Endothelial cell of hepatic sinusoid (primary cell): ENCODE measurements around the gene LSS.
"Not testable (repeated sequence)": the region's sequence is repeated elsewhere in the genome, so short reads cannot be mapped to it uniquely, and the experiment has no call there.

Source experiments
- in situ Hi-C: cut with HindIII; loops from 2 replicates; pipeline ENCODE4 v1.10.0; 2017; ENCODE audit warnings: low sequenced_read_pairs

The LSS gene

DNA sequence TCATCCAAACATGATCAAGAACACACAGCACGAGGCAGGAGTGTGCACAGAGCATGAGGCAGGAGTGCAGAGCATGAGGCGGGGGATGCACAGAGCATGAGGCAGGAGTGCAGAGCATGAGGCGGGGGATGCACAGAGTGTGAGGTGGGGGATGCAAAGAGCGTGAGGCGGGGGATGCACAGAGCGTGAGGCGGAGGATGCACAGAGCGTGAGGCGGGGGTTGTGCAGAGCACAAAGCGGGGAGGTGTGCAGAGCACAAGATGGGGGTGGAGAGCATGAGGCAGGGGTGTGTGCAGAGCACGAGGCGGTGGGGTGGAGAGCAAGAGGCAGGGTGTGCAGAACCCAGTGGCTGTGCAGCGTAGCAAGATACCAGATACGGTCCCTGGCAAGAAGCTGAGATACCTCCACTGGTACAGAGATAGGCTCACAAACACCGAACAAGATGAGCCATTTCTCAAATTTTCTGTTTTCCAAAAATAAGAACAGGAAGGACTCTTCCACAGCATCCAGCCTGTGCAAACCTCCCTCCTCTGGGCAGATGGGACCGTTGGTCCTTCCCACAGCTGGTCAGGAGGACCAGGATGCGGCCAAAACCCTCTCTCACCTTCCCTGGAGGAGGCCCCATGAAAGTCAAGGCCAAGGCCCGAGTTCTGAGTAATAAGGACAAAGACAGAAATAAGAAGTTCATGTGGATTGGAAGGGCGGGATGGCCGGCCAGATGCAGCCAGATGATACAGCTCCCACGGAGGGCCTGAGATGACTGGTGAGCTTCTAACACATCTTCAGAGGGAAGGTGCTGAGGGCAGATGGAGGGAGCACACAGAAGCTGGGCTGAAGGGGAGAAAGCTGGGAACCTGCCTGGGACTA, 56.3 kb downstream of the LSS start:
- in situ Hi-C loops, result no loop called here

DNA sequence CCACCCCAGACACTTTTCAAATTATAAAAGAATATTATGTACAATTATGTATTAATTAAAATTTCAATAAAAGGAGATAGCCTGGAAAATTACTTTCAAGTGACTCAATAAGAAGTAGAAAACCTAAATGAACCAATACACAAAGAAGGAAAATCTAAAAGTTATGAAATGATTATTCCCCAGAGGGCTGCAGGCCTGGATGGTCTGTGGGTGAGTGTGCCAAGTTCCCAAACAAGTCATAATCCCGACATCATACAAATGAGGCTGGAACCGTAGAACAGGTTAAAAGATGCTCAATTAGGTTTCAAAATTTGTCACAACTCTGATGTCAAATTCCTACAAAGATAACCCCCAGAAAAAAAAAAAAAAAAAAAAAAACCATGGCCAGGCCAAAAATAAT, 57.0 kb downstream of the LSS start:
- in situ Hi-C loops, result no loop called here

DNA sequence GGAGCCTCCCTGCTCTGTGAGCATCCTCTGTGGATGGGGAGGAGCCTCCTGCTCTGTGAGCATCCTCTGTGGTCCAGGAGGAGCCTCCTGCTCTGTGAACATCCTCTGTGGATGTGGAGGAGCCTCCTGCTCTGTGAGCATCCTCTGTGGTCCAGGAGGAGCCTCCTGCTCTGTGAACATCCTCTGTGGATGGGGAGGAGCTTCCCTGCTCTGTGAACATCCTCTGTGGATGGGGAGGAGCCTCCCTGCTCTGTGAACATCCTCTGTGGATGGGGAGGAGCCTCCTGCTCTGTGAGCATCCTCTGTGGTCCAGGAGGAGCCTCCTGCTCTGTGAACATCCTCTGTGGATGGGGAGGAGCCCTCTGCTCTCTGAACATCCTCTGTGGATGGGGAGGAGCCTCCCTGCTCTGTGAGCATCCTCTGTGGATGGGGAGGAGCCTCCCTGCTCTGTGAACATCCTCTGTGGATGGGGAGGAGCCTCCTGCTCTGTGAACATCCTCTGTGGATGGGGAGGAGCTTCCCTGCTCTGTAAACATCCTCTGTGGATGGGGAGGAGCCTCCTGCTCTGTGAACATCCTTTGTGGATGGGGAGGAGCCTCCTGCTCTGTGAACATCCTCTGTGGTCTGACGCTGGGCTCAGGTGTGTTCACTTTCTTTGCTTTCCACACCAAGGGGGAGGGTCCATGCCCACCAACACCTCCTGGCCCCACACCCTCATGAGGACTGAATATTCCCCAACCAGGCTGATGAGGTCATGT, 58.0 kb downstream of the LSS start:
- in situ Hi-C loops, result not testable (repeated sequence)

DNA sequence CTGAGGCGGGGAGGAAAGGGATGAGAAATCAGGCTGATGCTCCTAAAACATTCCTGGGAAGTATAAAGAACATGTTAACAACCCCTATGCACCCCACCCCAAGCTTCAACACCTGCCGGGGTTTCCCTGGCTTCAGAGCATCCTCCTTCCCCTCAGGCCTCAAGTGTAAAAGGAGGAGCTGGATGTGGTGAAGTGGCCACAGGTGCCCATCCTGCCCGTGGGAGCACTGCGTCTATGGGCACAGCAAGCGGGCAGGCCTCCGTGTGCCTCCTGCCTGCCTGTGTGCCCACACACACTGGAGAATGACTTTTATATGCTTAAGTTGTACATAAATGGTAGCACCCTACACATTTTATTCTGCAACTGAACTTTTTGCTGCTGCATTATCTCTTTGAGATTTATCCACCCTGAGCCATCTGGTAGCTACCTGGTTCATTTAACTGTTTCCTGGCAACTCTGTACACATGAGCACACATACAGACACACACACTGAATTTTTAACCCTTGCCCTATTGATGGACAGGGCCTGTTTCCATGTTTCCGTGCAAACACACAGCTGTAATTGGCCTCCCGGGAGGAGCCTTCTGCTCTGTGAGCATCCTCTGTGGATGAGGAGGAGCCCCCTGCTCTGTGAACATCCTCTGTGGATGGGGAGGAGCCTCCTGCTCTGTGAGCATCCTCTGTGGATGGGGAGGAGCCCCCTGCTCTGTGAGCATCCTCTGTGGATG, 59.8 kb downstream of the LSS start:
- in situ Hi-C loops, result no loop called here

DNA sequence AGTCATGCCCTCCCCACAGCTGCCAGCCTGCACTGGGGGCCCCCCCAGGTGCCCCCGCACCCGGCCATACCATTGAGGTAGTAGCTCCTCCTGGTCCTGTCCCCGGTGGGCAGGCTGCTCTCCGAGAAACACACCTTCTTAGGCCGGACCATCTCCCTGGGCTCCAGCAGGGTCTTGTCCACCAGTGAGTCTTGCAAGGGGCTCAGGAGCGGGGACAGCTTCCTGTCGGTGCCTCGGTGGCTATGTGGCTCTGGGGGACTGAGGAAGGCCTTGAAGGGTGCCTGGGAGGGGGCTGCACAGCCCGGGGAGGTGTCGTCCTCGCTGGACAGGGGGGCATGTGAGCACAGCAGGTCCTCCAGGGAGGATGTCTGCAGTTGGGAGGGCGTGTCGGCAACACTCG, 60.3 kb downstream of the LSS start:
- in situ Hi-C loops, result no loop called here

DNA sequence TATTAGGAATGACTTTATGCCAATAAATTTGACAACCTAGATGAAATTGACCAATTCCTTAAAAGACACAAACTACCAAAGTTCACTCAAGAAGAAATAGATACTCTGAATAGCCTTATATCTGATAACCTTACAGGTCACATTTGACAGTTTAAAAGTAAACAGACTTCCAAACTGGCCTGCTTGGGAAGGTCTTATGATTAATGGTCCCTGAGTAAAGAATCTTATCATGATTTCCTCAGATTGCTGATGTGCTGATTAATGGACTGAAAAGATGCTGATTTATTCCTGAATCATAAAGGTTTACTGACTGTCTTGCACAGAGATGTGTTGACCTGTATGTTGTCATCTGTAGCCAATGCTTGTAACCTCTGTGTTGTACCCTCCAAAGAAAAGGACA, 63.5 kb downstream of the LSS start:
- in situ Hi-C loops, result no loop called here

DNA sequence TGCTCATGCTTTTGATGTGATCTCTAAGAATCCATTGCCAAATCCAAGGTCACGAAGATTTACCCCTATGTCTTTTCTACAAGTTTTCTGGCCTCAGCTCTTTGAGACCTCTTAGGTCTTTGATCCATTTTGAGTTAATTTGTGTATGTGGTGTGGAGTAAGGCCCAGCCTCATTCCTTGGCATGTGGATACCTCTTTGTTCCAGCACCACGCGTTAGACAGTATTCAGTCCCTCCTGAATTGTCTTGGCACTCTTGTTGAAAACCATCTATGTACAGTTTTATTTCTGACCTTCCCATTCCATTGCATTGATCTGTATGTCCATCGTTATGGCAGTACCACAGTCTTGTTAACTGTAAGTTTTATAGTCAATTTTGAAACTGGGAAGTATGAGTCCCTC, 65.2 kb downstream of the LSS start:
- in situ Hi-C loops, result no loop called here

DNA sequence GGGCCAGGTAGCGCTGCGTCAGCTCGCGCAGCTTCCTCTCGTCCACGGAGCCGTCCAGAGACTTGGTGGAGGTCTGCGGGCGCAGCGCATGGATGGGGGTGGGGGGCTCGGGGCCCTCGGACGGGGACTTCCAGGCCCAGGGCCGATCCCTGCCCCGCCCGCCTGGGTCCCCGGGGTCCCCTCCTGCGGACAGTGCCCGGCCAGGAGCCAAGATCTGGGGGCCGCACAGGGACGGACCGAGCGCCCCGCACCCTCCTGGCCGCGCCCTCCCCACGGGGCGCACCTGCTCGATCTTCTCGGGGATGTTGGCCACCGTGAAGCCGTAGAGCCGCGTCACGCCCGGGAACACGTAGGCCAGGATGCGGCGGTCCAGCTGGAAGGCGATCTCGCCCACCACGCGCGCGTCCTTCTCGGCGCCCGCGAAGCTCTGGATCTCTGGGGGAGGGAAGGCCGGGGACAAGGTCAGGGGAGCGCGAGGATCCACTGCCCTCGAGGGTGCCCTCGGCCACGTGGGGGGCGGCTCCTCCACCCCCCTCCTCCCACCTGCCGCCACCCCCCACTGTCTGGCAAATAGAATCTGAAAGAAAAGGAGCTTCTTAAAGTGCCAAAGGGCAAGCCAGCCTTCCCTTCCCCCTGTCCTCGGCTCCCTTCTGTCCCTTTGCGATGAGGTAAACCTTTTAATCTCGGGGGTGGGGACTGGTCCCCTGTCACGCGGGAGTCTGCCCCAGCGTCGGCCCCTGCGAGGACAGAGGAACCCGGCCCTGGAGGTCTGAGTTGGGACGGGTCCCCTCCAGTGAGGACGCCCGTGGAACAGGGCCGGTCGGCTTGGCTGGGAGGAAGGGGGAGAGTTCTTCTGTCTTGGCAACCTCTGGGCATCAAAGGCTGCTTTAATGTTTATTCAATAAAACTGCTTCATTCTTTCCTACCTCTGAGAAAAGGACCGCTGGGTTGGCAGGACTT, 66.7 kb downstream of the LSS start:
- in situ Hi-C loops, result no loop called here

DNA sequence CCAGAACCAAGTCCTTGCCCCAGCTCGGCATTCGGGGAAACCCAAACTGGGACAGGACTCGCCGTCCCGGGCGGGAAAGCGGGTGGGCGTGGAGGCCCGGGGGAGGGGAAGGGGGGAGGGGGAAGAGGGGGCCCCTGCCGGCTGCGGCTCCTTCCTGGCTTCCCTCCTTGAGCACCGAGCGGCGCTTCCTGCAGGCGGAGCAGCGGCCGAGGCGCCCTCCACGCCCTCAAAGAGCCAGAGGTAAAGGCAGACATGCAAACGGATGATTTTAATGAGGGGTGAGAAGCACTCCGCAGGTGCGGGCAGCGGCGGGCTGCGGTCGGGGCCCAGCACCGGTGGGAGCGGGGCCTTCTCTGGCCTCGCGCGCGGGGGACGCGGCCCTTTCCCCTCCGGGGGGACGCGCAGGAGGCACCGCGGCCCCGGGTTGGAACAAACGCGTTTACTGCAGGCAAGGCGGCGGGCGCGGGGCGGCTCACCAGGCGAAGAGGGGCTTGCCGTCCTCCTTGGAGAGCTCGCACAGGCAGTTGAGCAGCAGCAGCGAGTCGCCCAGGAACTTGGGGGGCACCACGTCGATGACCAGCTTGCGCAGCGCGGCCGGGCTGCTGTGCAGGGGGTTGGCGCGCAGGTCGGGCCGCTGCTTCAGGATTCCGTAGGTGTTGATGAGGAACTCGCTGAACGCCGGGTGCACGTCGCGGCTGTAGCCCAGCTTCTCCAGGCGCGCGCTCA, 67.5 kb downstream of the LSS start:
- in situ Hi-C loops, result no loop called here

DNA sequence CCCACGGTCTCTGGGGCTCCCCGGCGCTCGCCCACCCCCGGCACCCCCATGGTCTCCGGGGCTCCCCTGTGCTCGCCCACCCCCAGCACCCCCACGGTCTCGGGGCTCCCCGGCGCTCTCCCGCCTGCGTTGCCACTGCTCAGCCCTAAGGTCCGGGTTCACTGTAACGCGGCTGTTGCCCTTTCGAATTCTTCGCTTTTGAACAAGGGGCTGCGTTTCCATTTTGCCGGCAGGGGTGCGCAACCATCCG, 68.0 kb downstream of the LSS start:
- in situ Hi-C loops, result no loop called here

DNA sequence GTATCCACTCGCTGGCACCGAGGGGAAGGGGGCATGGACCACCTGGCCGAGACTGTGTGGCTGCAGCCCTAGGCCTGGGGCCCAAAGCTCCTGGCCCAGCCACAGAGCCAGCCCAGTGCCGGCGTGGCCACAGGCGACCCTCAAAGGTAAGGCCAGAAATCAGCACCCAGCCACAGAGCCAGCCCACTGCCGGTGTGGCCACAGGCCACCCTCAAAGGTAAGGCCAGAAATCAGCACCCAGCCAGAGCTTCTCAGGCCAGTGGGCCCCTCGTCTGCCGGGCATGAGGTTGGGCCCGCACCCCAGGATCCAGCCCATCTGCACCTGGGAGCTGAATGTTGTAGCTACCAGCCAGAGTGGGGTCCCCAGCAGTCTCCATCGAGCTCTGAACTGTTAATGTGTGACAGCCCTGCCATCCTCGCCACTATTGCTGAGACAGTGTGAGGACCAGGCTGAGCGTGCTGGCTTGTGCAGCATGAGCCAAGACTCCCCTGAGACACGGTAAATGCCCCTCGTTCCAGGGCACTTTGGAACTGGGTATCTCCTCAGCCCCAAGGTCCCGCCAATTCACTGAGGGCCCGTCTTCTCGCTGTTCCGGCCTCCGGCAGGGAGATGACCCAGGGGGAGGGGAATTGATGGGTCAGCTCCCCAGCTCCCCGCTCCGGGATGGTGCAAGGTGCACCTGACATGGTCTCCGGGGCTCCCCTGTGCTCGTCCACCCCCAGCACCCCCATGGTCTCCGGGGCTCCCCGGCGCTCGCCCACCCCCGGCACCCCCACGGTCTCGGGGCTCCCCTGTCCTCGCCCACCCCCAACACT, 68.5 kb downstream of the LSS start:
- in situ Hi-C loops, result no loop called here

DNA sequence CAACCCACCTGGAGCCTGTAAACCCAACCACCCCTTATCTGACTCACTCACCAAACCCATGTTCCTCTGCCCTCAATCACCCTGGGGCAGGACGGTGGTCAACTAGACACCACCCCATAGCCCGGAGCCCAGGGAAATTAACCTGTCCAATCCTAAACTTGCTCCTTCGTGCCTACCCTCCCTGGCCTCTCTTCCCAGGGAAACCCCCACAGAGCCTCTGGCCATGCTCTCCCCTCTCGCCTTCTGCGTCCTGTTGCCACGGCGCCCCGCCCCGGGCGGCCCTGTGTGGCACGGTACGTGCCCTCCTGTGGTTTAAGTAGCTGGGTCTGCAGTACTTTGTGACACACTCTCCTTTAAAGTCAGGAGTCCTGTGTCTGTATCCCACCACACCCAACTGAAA, 69.2 kb downstream of the LSS start:
- in situ Hi-C loops, result no loop called here

DNA sequence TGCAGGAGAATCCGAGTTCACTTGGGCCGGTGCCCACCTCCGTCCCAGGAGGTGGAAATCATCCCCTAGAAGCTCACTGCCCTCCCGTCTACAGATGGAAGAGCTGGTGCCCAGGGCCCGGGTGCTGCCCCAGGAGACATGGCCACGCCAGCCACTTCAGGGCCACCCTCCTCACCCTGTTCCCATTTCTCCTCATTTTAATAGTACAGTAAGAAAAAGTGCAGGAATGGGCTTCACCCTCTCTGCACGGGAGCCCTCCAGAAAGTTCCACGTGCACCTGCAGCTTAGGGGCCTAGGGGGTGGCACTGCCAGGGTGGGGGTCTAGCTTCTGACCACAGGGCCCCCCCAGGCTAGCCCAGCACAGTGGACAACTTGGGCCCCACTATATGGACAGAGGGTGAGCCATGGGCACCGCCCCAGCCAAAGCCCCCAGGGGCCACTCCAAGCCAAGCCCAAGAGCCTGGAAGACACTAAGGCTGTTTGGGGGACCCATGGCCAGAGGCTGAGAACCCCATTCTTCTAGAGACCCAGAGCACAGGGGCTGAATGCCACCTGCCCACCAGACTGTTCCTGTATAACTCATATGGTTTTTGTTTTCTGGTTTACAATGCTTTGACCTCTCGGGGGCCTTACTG, 69.8 kb downstream of the LSS start:
- in situ Hi-C loops, result no loop called here

DNA sequence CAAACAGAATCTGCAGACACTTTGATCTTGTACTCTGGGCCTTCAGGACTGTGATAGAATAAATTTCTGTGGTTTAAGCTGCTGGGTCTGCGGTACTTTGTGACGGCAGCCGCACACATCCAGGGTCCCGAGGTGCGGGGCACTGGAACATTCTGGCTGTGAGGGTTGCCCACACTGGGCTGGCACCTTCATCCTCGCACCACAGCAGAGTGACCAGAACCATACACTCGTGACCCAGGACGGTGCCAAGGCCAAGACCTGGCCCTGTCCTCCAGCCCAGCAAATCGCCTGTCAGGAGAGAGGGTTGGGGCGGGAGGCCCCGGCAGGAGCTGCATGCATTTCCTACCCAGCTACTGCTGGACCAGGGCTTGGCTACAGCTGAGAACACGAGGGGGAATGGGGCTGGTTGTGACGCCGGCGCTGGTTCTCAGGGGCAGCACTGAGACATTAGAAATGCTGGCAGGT, 70.6 kb downstream of the LSS start:
- in situ Hi-C loops, result no loop called here

DNA sequence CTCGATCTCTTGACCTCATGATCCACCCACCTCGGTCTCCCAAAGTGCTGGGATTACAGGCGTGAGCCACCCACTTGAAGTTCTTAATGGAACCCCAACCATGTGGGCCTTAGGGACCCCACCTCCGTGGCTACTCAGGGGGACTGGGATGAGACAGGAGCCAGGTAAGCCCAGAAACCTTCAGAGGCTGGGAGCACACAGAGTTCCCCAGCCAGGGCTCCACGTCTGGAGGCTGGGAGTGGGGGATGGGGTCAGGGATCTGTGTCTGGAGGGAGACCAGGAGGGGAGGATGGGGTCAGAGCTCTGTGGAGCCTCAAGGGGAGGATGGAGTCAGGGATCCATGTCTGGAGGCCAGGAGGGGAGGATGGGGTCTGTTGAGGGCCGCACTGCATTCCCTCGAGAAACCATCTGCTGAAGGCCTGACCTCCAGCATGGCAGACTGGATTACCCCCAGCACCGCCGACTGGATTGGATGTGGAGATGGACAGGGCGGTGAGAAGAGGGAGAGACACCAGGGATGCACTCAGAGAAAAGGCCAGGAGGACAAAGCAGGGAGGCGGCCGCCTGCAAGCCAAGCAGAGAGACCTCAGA, 71.1 kb downstream of the LSS start:
- in situ Hi-C loops, result no loop called here

DNA sequence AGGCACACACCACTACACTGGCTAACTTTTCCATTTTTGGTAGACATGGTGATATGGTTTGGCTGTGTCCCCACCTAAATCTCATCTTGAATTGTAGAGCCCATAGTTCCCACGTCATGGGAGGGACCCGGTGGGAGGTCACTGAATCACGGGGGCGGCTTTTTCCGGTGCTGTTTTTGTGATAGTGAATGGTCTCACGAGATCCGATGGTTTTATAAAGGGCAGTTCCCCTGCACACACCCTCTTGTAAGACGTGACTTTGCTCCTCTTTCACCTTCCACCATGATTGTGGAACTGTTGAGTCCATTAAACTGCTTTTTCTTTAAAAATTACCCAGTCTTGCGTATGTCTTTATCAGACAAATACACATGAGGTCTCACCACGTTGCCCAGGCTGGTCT, 71.9 kb downstream of the LSS start:
- in situ Hi-C loops, result no loop called here

DNA sequence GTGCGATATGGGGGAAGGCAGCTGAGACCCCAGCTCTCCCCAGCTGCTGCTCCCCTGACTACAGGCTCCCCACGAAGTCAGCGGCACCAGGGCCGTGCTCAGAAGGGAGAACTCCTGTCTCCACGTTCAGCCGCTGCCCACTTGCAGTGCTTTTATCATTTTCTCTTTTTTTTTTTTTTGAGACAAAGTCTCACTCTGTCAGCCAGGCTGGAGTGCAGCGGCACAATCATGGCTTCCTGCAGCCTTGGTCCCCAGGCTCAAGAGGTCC, 72.3 kb downstream of the LSS start:
- in situ Hi-C loops, result no loop called here

DNA sequence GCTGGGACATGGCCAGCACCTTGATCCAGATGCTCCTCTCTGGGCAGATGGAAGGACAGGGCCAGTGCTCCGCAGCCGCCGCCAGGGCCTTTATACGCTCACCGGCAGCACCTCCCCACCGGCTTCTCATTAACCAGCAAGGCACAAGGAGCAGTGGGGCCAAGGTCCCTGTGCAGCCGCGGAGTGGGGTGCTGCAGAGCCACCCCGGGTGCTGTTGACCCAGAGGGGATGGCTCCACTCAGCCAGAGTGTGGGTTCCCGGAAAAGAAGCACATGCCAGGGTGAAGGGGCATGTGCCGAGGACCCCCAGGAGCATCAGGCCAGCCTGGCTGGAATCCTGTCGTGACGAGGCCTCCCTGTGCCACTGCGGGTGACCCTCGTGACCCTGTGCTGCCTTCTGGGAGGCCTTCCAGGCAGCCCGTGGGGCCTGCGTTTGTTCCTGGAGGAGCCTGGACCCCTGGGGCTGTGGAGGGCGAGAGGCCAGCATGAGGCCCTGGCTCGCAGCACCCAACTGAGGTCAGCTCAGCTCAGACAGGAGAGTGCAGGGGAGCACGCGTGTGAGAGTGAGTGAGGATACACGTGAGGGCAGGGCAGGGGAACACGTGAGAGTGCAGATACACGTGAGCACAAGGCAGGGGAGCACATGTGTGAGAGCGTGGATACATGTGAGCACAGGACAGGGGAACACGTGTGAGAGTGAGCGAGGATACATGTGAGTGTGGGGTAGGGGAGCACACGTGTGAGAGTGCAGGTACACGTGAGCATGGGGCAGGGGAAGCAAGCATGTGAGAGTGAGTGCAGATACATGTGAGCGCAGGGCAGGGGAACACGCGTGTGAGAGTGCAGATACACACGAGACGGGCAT, 72.8 kb downstream of the LSS start, which contains the start of gene FTCD:
Gene FTCD (minus strand): TSS at position 66 of the 864 bp plus-strand sequence. CDS start 56 bp downstream, at position 10.
- in situ Hi-C loops, result no loop called here
